Nephron (organoid): Measurements from ENCODE around the gene CDC42EP1.
A peak's percentile ranks its signal among the peaks of the same experiment; 100 is the strongest.

Experiments used
- H3K27ac Mint-ChIP-seq, 3 experiments: 2 replicates each; pipeline ENCODE4 v1.8.0; 2020; ENCODE audit warnings: mixed read lengths in 3 of 3, mild to moderate bottlenecking in 2 of 3, moderate library complexity in 1 of 3
- H3K27me3 Mint-ChIP-seq: 2 replicates; pipeline ENCODE4 v1.8.0; 2021; ENCODE audit warnings: low read depth, mild to moderate bottlenecking, moderate library complexity, mixed read lengths
- H3K36me3 Mint-ChIP-seq: 2 replicates; pipeline ENCODE4 v1.8.0; 2020; ENCODE audit warnings: low read depth, mixed read lengths
- H3K4me1 Mint-ChIP-seq: 2 replicates; pipeline ENCODE4 v1.8.0; 2020; ENCODE audit warnings: mixed read lengths
- H3K4me3 Mint-ChIP-seq, 3 experiments: 2 replicates each; pipeline ENCODE4 v1.8.0; 2020; ENCODE audit warnings: mild to moderate bottlenecking in 3 of 3, mixed read lengths in 3 of 3, moderate library complexity in 2 of 3
- H3K9me3 Mint-ChIP-seq: 2 replicates; pipeline ENCODE4 v1.8.0; 2020; ENCODE audit warnings: mixed read lengths
- TF ChIP-seq, protein P1 (sequence below), 3 experiments: fragments of 200-600 bp; sonication (generic); IDR thresholded peaks; one replicate each; pipeline ENCODE4 v1.5.0; 2021; ENCODE audit warnings: antibody characterized with exemption in 3 of 3; ENCODE audit not compliant: unreplicated experiment in 3 of 3

CDC42EP1 gene

DNA sequence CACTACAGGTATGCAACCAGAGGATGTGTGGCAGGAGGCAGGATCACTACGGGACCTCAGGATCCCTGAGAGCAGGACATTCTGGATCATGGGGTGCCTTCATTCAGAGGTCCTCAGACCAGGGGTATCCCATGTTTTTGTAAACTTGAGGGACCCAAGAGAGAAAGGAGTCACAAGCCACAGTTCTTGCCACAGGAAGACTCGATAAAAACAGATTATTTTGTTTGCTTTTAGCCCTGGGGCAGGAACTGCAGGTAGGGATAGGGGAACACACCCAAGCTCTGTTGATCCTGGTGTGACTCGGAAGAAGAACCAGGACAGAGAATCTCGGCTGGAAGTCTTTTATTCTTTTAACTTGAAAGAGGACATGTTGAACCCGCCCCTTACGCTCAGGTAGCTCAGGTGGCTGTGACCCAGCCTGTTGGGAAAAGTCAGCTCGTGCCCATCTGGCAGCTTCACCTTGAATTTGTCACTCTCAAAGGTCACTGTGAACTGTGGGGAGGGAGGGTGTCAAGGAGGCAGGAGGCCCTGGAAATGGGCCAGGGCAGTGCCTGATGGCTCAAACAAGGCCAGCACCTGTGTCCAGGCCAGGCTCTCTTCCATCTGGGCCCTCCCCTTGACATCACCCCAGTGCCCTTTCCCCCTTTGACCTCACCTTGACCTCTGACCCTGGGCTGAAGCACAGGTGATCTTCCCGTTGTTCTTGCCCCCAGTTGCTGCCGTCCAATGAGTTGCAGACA lies 9.8 kb downstream of the CDC42EP1 start:
- Mint-ChIP-seq H3K27me3 (peaks cover 3% of the 10 kb centered on the region), H3K36me3 (peaks cover 14% of the 10 kb centered on the region), H3K9me3 (no peaks in the 10 kb centered on the region), H3K27ac (peak overlapping the region in 2 of 3 experiments; percentile 61 to 78), H3K4me1 (peaks cover 7% of the 10 kb centered on the region), H3K4me3 (no peak overlapping the region)
- TF ChIP-seq, protein P1, sequence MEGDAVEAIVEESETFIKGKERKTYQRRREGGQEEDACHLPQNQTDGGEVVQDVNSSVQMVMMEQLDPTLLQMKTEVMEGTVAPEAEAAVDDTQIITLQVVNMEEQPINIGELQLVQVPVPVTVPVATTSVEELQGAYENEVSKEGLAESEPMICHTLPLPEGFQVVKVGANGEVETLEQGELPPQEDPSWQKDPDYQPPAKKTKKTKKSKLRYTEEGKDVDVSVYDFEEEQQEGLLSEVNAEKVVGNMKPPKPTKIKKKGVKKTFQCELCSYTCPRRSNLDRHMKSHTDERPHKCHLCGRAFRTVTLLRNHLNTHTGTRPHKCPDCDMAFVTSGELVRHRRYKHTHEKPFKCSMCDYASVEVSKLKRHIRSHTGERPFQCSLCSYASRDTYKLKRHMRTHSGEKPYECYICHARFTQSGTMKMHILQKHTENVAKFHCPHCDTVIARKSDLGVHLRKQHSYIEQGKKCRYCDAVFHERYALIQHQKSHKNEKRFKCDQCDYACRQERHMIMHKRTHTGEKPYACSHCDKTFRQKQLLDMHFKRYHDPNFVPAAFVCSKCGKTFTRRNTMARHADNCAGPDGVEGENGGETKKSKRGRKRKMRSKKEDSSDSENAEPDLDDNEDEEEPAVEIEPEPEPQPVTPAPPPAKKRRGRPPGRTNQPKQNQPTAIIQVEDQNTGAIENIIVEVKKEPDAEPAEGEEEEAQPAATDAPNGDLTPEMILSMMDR (IDR thresholded peaks at IDR 0.05; ENCODE audit: unreplicated experiment in 3 of 3), result no peak

DNA sequence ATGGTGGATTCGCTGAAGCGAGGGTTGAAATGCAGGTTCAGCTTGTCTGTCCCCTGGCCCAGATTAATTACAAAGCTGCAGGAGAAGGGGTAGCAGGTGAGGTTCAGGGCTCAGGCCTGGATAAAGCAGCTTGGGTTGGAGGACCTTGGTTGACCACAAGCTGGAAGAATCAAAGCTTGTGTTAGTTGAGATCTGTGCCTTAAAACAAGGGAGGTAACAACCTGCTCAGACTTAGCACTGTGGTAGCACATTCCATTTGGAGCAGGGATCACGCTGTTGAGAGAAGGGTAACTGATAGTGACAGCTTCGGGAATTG lies 10.3 kb downstream of the CDC42EP1 start:
- TF ChIP-seq, protein P1 (IDR thresholded peaks at IDR 0.05; ENCODE audit: unreplicated experiment in 3 of 3), result no peak
- Mint-ChIP-seq H3K4me1 (peaks cover 7% of the 10 kb centered on the region), H3K27ac (peak overlapping the region in 1 of 3 experiments; percentile 65), H3K36me3 (peaks cover 14% of the 10 kb centered on the region), H3K4me3 (no peak overlapping the region), H3K9me3 (no peaks in the 10 kb centered on the region), H3K27me3 (peaks cover 3% of the 10 kb centered on the region)

DNA sequence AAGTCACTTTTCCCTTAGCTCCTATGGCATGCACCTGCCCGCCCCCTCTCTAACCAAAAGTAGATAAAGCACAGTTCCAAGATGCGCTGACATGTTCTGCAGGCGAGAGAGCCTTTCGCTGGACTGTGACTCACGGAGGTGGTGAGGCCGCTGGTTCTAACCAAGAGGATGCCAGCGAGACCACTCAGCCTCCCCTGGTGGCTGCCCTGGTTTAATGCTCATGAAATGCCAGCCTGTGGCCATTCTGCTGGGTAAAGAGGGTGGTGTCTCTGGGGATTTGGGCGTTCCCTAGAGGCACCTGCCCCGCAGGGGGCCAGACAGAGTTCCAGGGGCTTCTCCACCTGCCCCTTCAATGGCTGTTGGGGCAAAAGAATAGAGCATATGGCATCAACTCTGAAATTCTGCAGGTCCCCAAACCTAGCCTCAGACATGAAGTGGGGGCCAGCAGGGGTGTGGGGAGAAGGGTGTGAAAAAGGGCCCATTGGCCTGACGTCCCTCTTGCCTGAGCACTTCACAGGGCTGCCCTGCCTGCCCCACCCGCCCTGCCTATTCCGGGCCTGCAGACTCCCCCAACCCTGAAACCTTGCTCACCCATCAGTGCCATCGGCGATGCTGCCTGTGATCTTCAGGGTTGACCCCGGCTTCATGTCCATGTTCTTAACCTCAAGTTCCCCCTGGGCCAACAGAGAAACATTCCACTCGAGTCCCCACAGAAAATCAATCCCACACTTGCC lies 11.1 kb downstream of the CDC42EP1 start:
- Mint-ChIP-seq H3K9me3 (no peaks in the 10 kb centered on the region), H3K27ac (peak overlapping the region in 1 of 3 experiments; percentile 65), H3K4me3 (no peak overlapping the region), H3K4me1 (peaks cover 7% of the 10 kb centered on the region), H3K27me3 (peaks cover 3% of the 10 kb centered on the region), H3K36me3 (peaks cover 11% of the 10 kb centered on the region)
- TF ChIP-seq, protein P1 (IDR thresholded peaks at IDR 0.05; ENCODE audit: unreplicated experiment in 3 of 3), result no peak

DNA sequence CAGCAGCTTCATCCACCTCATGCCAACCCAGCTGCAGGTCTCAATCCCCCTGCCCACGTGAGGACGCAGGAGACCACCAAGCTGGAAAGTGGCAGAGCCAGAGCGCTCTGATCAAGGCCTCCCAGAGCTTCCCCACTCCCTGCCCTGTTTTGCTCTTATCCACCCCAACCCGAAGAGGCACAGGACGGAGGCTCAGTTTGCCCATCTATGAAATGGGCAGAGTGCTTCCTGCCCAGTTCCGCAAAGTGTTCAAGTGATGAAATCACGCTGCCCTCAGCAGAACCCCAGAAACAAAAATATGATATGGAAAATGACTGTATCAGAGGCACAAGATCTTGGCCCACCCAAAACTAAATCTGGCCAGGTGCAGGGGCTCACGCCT lies 11.7 kb downstream of the CDC42EP1 start:
- Mint-ChIP-seq H3K27me3 (peaks cover 3% of the 10 kb centered on the region), H3K4me3 (no peak overlapping the region), H3K9me3 (no peaks in the 10 kb centered on the region), H3K4me1 (peaks cover 7% of the 10 kb centered on the region), H3K27ac (no peak overlapping the region), H3K36me3 (peaks cover 11% of the 10 kb centered on the region)
- TF ChIP-seq, protein P1 (IDR thresholded peaks at IDR 0.05; ENCODE audit: unreplicated experiment in 3 of 3), result no peak

DNA sequence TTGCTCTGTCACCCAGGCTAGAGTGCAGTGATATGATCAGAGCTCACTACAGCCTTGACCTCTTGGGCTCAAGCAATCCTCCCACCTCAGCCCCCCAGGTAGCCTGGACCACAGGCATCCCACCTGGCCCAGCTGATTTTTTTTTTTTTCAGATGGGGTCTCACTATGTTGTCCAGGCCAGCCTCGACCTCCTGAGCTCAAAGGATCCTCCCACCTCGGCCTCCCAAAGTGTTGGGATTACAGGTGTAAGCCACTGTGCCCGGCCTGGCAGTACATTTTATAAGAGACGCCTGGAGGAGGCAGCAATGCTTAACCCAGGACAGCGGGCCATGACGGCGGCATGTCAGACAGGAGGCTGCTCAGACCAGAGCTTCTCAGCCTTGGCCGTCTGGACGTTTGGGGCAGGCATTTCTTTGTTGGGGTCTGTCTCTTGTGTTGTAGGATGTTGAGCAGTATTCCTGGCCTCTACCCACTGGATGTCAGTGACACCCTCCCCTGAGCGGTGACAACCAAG lies 15.3 kb downstream of the CDC42EP1 start:
- H3K4me1 Mint-ChIP-seq, result peaks cover 8% of the 10 kb centered on the region

More for the DNA sequence above, 15.3 kb downstream of the CDC42EP1 start:
- TF ChIP-seq, protein P1 (IDR thresholded peaks at IDR 0.05; ENCODE audit: unreplicated experiment in 3 of 3), result no peak
- Mint-ChIP-seq H3K9me3 (no peaks in the 10 kb centered on the region), H3K36me3 (no peaks in the 10 kb centered on the region), H3K27me3 (peaks cover 3% of the 10 kb centered on the region), H3K27ac (no peak overlapping the region), H3K4me3 (no peak overlapping the region)
